ENCODE data around the gene CEP57L1. TPM values are rescaled to one million over a fixed set of nuclear protein-coding genes. Genes with fewer than 3 reads are reported as not detected.
A peak's percentile ranks its signal among the peaks of the same experiment; 100 is the strongest.

The CEP57L1 gene
- 11.0 and 13.2 TPM in 2 replicates for total RNA-seq
- long read RNA-seq, transcript CEP57L1-208 (7 exons, 908 nt): major isoform, 6 of 34 reads
- long read RNA-seq, partial matches to known transcripts: 5 of 34 reads
- long read RNA-seq, other reads (novel, unspliced or antisense): 21 of 34 reads

GRCh38 chr6:109095036-109095834, at the start of gene CEP57L1:
Gene CEP57L1, plus strand, starts transcription at chr6:109095507. Its CDS starts 49,715 bp downstream, at chr6:109145222.
- peak within 1 kb of the TSS; percentile 100 for H3K27ac Mint-ChIP-seq (ENCODE audit: unreplicated experiment)
- H3K4me1 Mint-ChIP-seq (ENCODE audit: unreplicated experiment): peaks cover 38% of the 10 kb centered on the region
- no peak for TF ChIP-seq CTCF (IDR thresholded peaks at IDR 0.05)
- peak within 1 kb of the TSS; percentile 95 for H3K4me3 Mint-ChIP-seq (ENCODE audit: unreplicated experiment)
- H3K27me3 Mint-ChIP-seq (ENCODE audit: unreplicated experiment): no peaks in the 10 kb centered on the region
- H3K9me3 Mint-ChIP-seq (ENCODE audit: unreplicated experiment): no peaks in the 10 kb centered on the region
- peaks cover 6% of the 10 kb centered on the region for H3K36me3 Mint-ChIP-seq (ENCODE audit: unreplicated experiment)
- peak; percentile 97 for DNase-seq (ENCODE audit: extremely low spot score, unreplicated experiment)

GRCh38 chr6:109048176-109048575, 47.1 kb upstream of the CEP57L1 start:
- TF ChIP-seq CTCF (IDR thresholded peaks at IDR 0.05): no peak
- peaks cover 1% of the 10 kb centered on the region for H3K4me1 Mint-ChIP-seq (ENCODE audit: unreplicated experiment)

GRCh38 chr6:109048670-109049415, 46.5 kb upstream of the CEP57L1 start:
- H3K4me1 Mint-ChIP-seq (ENCODE audit: unreplicated experiment): peaks cover 5% of the 10 kb centered on the region
- H3K27me3 Mint-ChIP-seq (ENCODE audit: unreplicated experiment): no peaks in the 10 kb centered on the region
- H3K27ac Mint-ChIP-seq (ENCODE audit: unreplicated experiment): no peak overlapping the region
- no peak for DNase-seq (ENCODE audit: extremely low spot score, unreplicated experiment)
- no peaks in the 10 kb centered on the region for H3K9me3 Mint-ChIP-seq (ENCODE audit: unreplicated experiment)
- peaks cover 3% of the 10 kb centered on the region for H3K36me3 Mint-ChIP-seq (ENCODE audit: unreplicated experiment)
- TF ChIP-seq CTCF (IDR thresholded peaks at IDR 0.05): no peak
- H3K4me3 Mint-ChIP-seq (ENCODE audit: unreplicated experiment): no peak overlapping the region

More at GRCh38 chr6:109048176-109048575, 47.1 kb upstream of the CEP57L1 start:
- no peaks in the 10 kb centered on the region for H3K27me3 Mint-ChIP-seq (ENCODE audit: unreplicated experiment)
- H3K27ac Mint-ChIP-seq (ENCODE audit: unreplicated experiment): no peak overlapping the region
- peaks cover 3% of the 10 kb centered on the region for H3K36me3 Mint-ChIP-seq (ENCODE audit: unreplicated experiment)
- H3K4me3 Mint-ChIP-seq (ENCODE audit: unreplicated experiment): no peak overlapping the region
- DNase-seq (ENCODE audit: extremely low spot score, unreplicated experiment): no peak
- H3K9me3 Mint-ChIP-seq (ENCODE audit: unreplicated experiment): peaks cover 4% of the 10 kb centered on the region

- Mint-ChIP-seq H3K9me3 (ENCODE audit: unreplicated experiment) (no peaks in the 10 kb centered on the region), H3K27me3 (ENCODE audit: unreplicated experiment) (no peaks in the 10 kb centered on the region), H3K4me1 (ENCODE audit: unreplicated experiment) (peaks cover 5% of the 10 kb centered on the region), H3K4me3 (ENCODE audit: unreplicated experiment) (no peak overlapping the region), H3K27ac (ENCODE audit: unreplicated experiment) (no peak overlapping the region), H3K36me3 (ENCODE audit: unreplicated experiment) (peaks cover 3% of the 10 kb centered on the region)
- no peak for TF ChIP-seq CTCF (IDR thresholded peaks at IDR 0.05)
- no peak for DNase-seq (ENCODE audit: extremely low spot score, unreplicated experiment)
Measured at GRCh38 chr6:109050012-109050411, 45.3 kb upstream of the CEP57L1 start.

Measured in osteocyte (in vitro differentiated cells).